HG03108 (cell line): ENCODE results near the gene CUEDC2.

Experiments
- ATAC-seq: cut with Tn5 transposase; IDR thresholded peaks from one replicate; pipeline ENCODE4 v1.9.1; 2021; ENCODE audit warnings: moderate library complexity; ENCODE audit not compliant: unreplicated experiment

Gene CUEDC2

DNA sequence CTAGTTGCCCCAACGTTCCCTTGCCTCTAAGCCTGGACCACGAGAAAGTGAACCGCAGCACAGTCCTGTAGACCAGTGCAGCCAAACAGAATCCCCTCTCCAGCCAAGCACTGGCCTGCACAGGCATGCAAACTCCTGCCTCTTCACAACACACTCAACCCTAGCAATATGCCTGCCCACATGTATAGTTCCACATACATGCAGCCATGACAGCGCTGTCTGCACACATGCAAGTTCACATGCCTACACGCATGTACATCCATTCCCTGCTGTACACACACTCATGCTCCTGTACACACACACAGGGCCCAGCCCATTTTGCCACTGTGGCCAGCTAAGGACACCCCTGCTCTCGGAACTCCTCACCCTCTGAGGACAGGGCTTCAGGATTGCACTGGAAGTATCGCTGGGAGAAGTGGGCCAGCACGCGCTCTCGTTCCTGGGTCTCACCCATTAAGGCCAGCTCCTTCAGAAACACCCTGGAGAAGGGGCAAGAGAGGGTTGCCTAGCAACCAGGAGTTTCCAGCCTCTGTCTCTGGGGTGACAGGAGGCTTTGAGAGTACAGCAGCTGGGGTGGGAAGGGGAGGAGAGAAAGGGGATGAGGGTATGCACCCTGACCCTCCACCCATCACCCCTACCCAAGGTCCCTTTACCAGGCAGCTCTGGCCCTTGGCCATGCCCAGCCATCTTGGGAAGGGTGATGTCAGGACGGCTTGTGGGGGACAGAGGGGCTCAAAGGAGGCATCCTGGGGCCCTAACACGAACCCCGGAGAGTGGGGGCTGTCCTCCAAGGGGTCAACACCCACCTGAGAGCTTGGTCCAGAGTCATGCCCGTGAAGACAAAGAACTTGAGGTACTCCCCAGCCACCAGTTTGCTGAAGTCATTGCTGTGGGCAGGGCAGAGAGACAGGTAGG, 20.8 kb downstream of the CUEDC2 start:
- ATAC-seq: no peak

DNA sequence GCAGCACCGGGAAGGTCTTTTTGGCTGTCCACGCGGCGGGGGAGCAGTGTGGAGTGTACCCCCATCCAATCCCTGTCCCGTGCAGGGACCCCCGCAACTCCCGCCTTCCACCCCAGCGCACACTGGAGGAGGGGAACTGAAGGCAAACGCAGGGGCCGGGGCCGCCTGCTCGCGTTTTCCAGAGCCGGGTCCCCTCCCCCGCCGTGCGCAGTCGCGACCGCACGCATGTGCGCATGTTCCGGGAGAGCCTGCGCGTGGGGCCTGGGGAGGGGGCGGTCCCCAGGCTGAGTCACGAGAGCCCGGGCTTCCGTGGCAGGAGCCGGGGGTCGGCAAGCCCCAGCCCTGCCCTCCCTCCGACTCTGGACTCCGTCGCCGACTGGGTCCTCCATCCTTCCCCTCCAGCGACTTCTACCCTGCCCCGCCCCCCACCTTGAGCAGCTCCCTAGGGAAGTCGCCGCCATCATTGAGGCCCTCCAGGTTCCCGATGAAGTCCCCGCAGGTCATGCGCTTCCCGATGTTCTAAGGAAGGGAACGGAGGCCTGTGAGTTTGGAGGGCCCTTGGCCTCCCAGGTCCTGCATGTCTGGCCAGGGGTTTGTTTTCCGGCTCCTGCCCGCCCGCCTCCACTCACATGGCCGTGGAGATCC, 21.8 kb downstream of the CUEDC2 start:
- no peak for ATAC-seq

DNA sequence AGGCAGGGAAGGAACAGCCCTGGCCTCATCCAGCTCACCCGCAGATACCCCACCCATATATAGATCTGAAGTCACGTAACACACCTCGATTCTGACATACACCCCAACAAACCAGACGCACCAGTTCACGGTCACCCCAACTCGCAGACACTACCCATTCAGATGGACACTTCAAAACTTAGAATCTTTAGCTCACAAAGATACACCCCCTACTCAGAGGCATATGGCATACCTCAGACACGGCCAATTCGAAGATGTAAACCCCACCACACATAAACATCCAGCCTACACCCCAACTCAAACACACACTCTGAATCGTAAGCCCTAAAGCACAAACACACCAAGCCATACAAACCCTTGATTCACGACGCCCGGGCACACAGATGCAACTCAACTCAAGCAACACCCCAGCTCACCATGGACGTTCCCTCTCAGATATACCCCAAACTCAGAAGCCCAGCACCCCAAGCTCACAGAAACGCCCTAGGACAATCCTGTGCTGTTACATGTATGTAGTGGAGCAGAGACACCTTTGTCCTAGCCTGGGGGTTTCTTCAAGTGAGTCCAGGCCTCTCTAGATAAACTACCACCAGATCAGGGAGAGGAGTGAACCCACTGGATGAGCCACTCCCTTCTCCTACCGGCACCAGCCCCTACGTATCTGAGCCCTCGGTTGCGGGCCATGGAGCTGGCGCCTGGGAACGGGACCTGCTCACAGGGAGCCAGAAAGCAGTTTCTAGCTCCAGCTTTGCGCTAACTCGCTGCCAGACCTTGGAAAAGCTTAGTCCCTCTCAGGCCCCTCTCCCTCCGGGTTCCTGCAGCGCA, 22.6 kb downstream of the CUEDC2 start:
- ATAC-seq: no peak

DNA sequence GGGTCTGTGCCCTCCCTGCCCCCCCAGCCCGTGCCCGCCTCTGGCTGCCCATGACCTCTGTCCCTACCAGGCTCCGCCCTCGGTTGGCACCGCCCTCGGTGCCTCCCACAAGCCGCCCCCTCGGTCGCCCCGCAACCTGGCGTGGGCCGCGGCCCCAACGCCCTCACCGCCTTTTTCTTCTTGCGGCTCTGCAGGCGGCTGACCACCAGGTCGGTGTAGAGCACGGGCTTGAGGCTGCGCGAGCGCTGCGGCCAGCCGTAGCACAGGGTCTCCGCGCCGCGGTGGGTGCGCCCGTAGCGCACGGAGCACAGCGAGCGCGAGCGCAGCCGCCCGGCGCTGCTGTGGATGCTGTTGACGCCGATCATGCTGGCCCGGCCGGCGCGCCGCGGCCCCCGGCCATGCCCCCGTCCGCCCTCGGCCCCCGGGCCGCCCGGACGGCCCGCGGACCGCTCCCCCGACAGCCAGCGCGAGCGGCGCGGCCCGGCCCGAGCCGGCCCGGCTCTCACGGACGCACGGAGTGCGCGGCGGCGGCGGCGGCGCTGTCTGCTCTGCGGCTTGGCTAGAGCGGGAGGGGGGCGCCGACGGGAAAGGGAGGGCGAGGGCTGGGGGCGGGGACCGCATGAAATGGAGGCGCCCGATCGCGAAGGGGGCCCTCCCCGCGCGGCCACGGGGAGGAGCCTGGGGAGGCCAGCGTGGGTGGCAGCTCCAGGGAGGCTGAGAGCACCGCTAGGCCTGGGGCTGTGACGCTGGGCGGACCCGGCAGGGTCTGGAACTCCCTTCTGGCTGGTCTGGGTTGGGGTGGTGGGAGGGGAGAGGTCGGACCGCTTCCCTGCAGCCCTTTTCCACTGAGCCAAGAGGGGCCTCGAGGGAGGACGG, 23.4 kb downstream of the CUEDC2 start:
- no peak for ATAC-seq

DNA sequence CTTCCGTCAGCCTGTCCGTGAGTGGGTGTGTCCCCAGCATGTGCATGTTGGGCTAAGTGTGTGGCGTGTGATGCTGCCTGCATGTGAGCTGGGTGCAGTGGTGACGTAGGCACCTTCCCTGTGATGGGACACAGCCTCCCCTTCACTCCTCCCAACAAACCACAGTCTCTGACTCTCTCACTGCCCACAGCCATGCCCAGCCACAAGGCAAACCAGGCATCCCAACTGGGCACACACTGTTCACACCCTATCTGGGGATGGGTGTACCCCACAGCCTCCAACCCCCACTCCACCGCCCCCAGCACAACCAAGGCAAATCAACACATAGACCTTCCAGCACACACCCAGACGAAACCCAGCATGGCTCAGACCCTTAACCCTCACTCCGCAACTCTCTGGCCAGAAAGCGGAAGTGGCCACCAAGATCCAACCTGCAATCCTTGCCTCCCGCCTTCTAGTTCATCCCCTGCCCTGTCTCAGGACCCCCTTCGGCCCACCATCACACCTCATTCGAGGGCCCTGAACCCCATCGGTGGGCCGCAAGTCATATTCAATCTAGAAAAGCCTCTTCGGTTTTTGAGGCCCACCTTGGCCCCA, 24.1 kb downstream of the CUEDC2 start:
- no peak for ATAC-seq

DNA sequence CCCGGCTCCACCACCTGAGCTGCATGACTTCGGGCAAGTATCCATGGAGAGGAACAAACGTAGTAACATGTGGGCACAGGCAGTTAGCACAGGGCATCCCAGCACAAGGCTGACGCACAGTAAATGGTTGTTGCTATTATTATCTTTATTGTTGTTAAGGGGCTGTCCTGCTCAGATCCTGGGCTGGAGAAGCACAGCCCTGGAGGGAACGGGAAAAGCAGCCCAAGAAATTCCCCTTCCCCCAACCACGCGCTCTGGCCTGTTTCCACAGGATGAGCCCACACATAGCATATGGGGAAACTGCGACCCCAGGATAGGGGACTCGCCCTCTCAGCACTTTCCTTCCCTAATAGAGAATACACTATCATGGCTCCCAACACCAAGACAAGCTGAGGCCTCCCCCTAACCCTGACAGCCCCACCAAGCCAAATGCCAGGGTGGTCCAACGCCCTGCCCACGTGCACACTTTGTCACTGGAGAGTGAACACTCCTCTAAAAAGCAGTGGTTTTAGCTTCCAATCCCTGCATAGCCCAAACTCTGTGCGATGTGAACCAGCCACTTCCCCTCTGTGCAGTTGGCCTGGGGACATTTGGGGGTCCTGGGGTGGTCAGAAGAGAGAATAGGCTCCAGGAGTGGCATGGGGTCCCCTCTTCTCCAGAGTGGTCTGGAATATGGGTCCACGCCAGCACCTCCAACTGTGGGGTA, 24.8 kb downstream of the CUEDC2 start:
- no peak for ATAC-seq

DNA sequence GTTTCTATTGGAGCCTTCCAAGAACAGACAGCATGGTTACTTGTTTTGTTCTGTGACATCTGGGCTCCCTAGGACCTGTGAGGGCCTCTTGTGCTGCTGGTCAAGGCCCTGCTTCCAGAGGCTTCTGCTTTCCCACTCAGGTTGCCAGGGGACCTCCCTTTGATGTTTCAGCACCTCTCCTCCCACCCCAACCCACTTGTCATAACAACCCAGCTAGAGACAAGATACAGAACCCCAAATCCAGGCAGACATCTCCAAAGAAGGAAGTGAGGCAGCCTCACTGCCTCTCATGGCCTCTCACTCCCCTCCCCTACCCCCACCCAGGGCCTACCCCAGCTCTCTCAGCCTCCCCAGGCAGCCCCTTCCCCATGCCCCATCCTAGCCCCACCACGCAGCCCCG, 25.6 kb downstream of the CUEDC2 start:
- no peak for ATAC-seq

DNA sequence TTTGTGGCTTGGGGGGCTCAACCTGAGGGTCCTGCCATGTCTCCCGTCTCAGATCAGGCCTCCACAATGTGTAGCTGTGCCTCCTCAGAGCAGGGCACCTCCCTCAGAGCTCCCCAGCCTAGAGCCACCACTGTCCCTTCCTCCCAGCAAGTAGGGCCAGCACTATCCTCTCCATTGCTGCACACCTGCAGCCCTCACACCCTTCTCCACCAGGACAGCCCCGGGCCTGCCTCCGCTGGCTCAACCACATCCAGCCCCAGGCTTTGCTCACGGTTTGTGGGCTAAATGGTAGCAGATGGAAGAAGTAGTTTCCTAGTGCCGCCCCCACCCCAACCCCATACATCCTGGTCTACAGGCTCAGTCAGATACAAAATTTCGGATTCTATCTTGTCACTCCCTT, 26.7 kb downstream of the CUEDC2 start:
- no peak for ATAC-seq

DNA sequence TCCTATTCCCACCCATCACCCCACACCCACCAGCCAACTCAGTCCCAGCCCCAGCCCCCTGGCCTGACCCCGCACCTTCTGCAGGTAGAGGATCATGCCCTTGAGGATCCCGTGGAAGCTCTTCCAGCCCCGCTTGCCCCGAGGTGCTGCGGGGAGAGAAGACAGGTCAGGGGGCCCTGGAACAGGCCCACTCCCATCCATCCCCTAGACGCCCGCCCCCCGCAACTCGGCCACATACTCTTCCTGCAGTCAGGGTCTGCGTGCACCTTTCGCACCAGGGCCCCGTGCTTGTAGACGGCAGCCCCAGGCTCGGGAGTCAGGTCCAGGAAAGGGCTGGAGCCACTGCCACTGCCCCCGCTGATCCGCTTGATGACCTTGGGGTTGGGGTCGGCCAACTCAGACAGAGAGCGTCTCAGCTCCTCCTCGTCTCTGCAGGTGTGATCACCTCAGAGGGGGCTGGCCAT, 27.2 kb downstream of the CUEDC2 start:
- ATAC-seq: no peak

DNA sequence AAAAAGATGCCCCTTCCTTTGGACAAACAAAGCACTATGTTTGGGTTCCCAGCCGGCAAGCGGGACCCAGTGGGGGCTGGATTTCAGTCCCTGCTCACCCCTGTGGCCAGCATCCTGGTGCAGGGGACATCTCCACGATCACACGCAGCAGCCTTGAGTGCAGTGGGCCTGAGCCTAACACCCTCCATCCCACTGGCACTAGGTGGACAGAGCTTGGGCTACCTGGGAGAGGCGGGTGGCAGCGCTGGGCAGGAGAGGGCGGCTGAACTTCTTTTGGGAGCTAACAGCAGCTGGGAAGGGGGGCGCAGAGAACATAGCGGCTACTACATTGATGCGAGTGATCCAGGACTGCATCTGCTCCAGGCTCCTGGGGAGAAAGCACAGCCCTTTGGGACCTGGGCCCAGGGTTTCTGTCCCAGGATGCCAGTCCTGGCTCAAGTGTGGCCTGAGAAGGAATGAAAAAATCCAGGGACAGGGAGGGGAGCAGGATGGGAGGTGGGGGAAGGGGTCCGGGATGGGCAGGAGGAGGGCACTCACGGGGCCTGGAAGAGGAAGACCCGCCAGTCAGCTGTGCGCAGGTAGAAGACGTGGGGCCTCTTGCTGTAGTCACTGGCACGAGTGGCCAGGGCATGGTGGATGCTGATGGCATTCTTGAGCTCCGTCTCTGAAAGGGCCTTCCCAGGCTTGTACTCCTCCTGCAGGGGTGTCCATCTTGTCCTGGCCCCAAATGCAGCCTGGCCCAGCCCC, 27.8 kb downstream of the CUEDC2 start:
- ATAC-seq: no peak

DNA sequence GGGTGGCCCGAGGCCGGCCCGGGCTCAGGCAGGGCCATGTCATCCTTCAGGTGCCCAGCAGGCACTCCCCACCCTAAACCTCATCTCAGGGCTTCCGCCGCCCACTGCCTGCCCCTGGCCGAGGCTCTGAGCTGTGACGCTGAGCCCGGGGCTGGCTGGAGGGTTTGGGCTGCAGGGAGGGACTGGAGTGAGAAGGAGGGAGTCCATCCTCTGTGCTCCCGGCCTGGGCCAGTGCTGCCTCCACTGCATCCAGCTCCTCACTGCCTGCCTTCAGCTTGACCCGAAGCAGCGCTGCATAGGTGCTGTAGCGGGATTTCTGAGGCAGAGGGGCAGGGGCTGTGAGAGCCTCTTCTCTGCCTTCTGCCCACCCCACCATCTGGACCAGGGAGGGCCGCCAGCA, 29.3 kb downstream of the CUEDC2 start:
- ATAC-seq: no peak

DNA sequence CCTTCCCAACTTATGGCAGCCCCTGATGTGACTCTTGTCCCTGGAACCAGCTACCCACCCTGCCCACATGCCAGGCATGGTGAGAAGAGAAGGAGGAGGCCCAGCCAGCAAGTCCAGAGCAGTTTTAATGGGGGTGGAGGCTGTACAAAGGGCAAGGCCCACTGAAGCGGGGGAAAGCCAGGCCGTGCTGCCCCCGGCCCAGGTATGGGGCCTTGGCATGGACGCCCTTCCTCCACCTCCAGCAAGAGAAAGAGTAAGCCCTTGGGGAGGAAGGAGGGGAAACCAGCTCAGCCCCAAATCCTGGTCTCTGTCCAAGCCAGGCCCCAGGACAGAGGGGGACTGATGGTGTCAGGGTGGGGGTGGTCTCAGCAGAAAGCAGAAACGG, 29.9 kb downstream of the CUEDC2 start:
- ATAC-seq: no peak

DNA sequence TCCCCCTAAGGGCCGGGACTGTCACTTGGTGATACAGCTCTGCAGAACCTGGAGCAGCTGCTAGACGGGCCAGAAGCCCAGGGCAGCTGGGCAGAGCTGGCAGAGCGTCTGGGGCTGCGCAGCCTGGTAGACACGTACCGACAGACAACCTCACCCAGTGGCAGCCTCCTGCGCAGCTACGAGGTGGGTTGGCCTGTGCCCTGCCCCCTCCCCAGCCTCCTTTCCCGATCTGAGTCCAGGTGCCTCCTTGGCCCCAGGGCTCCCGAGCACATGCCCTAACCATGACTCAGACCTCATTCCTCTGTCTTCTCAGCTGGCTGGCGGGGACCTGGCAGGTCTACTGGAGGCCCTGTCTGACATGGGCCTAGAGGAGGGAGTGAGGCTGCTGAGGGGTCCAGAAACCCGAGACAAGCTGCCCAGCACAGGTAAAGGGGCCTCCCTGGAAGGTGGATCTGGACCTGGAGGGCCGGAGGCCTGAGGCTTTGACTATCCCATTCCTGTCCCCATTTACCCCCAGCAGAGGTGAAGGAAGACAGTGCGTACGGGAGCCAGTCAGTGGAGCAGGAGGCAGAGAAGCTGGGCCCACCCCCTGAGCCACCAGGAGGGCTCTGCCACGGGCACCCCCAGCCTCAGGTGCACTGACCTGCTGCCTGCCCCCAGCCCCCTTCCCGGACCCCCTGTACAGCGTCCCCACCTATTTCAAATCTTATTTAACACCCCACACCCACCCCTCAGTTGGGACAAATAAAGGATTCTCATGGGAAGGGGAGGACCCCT, 30.5 kb downstream of the CUEDC2 start:
- ATAC-seq: no peak

DNA sequence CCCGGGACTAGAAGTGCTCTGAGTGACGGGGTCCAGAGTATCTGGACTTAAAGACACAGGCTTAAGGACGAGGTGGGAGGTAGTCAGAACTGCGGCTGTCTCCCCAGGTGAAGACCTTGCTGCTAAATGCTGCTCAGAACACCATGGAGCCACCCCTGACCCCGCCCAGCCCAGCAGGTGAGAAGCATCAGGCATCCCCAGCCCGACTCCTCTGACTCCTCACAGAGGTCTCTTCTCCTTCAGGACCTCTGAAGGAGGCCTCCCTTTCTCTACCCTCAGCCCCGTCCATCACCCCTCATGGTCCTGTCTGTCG, 31.1 kb downstream of the CUEDC2 start:
- no peak for ATAC-seq

DNA sequence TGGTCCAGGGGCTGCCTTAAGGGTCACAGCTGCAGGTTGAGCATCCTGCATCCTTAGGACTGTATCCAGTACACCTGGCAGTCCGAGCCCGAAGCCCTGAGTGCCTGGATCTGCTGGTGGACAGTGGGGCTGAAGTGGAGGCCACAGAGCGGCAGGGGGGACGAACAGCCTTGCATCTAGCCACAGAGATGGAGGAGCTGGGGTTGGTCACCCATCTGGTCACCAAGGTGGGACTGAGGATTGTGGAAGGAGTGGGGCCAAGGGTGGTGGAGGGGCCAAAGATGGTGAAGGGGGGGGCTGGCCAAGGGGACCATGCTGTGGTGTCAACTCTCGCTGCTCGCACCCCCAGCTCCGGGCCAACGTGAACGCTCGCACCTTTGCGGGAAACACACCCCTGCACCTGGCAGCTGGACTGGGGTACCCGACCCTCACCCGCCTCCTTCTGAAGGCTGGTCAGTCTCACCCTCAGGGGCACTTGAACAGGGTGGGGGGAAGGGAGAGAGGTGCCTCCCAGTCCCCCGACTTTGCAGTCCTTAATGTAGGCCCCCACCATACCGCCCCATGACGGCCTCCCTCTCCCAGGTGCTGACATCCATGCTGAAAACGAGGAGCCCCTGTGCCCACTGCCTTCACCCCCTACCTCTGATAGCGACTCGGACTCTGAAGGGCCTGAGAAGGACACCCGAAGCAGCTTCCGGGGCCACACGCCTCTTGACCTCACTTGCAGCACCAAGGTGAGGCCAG, 31.6 kb downstream of the CUEDC2 start:
- ATAC-seq: no peak

DNA sequence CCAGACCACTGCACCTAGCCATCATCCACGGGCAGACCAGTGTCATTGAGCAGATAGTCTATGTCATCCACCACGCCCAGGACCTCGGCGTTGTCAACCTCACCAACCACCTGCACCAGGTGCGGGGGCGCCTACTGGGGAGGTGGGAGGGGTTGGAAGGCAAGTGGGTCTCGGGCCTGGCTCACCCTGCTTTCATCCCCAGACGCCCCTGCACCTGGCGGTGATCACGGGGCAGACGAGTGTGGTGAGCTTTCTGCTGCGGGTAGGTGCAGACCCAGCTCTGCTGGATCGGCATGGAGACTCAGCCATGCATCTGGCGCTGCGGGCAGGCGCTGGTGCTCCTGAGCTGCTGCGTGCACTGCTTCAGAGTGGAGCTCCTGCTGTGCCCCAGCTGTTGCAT, 32.3 kb downstream of the CUEDC2 start:
- ATAC-seq: no peak

DNA sequence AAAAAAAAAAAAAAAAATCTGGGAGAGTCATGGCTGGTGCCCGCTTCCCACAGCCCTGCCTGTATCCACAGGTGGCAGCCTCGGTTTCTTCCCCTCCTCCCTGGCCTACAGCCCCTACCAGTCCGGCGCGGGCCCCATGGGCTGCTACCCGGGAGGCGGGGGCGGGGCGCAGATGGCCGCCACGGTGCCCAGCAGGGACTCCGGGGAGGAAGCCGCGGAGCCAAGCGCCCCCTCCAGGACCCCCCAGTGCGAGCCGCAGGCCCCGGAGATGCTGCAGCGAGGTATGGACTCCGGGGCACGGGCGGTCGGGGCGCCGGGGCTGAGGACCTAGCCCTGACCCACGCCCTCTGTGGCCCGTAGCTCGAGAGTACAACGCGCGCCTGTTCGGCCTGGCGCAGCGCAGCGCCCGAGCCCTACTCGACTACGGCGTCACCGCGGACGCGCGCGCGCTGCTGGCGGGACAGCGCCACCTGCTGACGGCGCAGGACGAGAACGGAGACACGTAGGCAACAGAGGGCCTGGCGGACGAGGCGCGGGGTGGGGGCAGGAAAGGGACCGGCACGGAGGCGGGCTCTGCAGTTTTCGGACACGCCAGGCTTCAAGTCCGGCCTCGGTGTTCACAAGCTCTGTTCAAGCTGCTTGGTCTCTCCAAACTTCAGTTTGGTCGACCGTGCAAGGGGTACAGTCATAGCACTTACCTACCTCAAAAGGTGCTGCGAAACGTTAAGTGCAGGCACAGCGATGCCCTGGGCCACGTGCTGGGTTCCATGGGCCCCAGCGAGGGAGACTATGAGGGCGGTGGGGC, 33.0 kb downstream of the CUEDC2 start:
- peak; percentile 38 for ATAC-seq
